CD8-positive, alpha-beta memory T cell (primary cell): Measurements from ENCODE around the gene PPP1R14C. TPM values are rescaled to one million over a fixed set of nuclear protein-coding genes. Genes with fewer than 3 reads are reported as not detected.

Source experiments
- CTCF ChIA-PET: fragments of 350-600 bp; sonication (Branson Sonifier 250); formaldehyde crosslinking; loops from one replicate; lab custom pipeline; 2021; ENCODE audit warnings: antibody characterized with exemption; lab: Charles Lee
- POLR2A ChIA-PET: fragments of 350-600 bp; sonication (Branson Sonifier 250); formaldehyde crosslinking; loops from one replicate; lab custom pipeline; 2021; ENCODE audit warnings: antibody characterized with exemption; lab: Charles Lee
- DNase-seq, 5 donors: peaks; one replicate each; pipeline versions ENCODE4 v3.0.0 to v3.0.0-alpha.2; 2020 to 2022; ENCODE audit warnings: mixed read lengths in 1 of 5
- H3K27ac ChIP-seq: one replicate; pipeline ENCODE4 v1.7.0; 2013; ENCODE audit warnings: low read depth, mild to moderate bottlenecking, low read length, moderate library complexity
- H3K27me3 ChIP-seq: 2 replicates; pipeline ENCODE4 v1.7.0; 2013; ENCODE audit warnings: low read length, mild to moderate bottlenecking; ENCODE audit not compliant: insufficient read depth, poor library complexity, severe bottlenecking
- H3K36me3 ChIP-seq: 2 replicates; pipeline ENCODE4 v1.7.0; 2013; ENCODE audit warnings: mild to moderate bottlenecking, low read length, moderate library complexity; ENCODE audit not compliant: insufficient read depth
- H3K4me1 ChIP-seq: 2 replicates; pipeline ENCODE4 v1.7.0; 2013; ENCODE audit warnings: mild to moderate bottlenecking, low read length, moderate library complexity; ENCODE audit not compliant: insufficient read depth
- H3K4me3 ChIP-seq: 2 replicates; pipeline ENCODE4 v1.7.0; 2013; ENCODE audit warnings: mild to moderate bottlenecking, low read length
- H3K9me3 ChIP-seq: 2 replicates; pipeline ENCODE4 v1.7.0; 2013; ENCODE audit warnings: mild to moderate bottlenecking, low read length
- H3K27ac Mint-ChIP-seq, 8 donors: one replicate each; pipeline ENCODE4 v1.8.0; 2020 to 2021; ENCODE audit warnings: mixed read lengths in 8 of 8, mild to moderate bottlenecking in 6 of 8, inconsistent platforms in 3 of 8, moderate library complexity in 3 of 8
- H3K27me3 Mint-ChIP-seq, 2 donors: one replicate each; pipeline ENCODE4 v1.8.0; 2020 to 2021; ENCODE audit warnings: mixed read lengths in 2 of 2, mild to moderate bottlenecking in 1 of 2, moderate library complexity in 1 of 2
- H3K36me3 Mint-ChIP-seq, 3 donors: one replicate each; pipeline ENCODE4 v1.8.0; 2020 to 2021; ENCODE audit warnings: mixed read lengths in 3 of 3, inconsistent platforms in 1 of 3, mild to moderate bottlenecking in 1 of 3
- H3K4me1 Mint-ChIP-seq, 3 donors: one replicate each; pipeline ENCODE4 v1.8.0; 2020 to 2021; ENCODE audit warnings: mixed read lengths in 3 of 3, inconsistent platforms in 1 of 3, mild to moderate bottlenecking in 1 of 3
- H3K4me3 Mint-ChIP-seq, 7 donors: one replicate each; pipeline ENCODE4 v1.8.0; 2020 to 2021; ENCODE audit warnings: mixed read lengths in 7 of 7, mild to moderate bottlenecking in 6 of 7, moderate library complexity in 4 of 7, inconsistent platforms in 2 of 7
- H3K9me3 Mint-ChIP-seq, 5 donors: one replicate each; pipeline ENCODE4 v1.8.0; 2020 to 2022; ENCODE audit warnings: mixed read lengths in 5 of 5, mild to moderate bottlenecking in 3 of 5, moderate library complexity in 2 of 5, inconsistent platforms in 1 of 5
- polyA plus RNA-seq: library from polyadenylated mRNA; unstranded; fragments of 300-500 nt; fragmentation: Illumina TruSeq; gene quantifications from one replicate; pipeline ENCODE4 v1.2.3, GENCODE V29; 2021
- total RNA-seq, 2 experiments: library from RNA; stranded (reverse); gene quantifications; one replicate each; pipeline ENCODE4 v1.2.3, GENCODE V29; 2021

Gene PPP1R14C
- total and polyA plus RNA-seq, 3 experiments from 2014 or later, result 0.76 to 1.6 (median 1.4) TPM

- peaks cover 3% of the 10 kb centered on the region in 2 donors for H3K27me3 Mint-ChIP-seq
- CTCF ChIA-PET, result no interaction called here
These were observed 59.6 kb downstream of the PPP1R14C start for GRCh38 chr6:150202404-150202803.

DNA sequence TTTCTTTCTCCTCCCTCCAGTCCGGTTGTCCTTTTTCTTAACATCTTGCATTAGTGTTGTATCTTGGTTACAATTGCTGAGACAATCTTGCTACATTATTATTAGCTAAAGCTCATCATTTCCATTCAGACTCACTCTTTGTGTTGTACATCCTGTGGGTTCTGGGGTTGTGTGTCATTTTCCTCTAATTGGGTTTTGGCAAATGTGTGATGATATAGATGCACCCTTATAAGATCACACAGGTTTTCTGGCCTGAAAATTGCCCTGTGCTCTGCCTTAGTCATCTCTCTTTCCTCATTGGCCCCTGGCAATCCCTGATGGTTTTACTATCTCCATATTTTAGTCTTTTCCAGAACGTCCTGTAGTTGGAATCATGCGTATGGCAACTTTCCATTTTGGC is 60.1 kb downstream of the PPP1R14C start:
- Histone ChIP-seq H3K4me1 (no peaks in the 10 kb centered on the region), H3K36me3 (no peaks in the 10 kb centered on the region), H3K4me3 (no peak overlapping the region), H3K27ac (no peak overlapping the region), H3K27me3 (no peaks in the 10 kb centered on the region), H3K9me3 (no peaks in the 10 kb centered on the region)
- peak overlapping the region in 2 of 8 donors; percentile 9 to 19 for H3K27ac Mint-ChIP-seq
- H3K36me3 Mint-ChIP-seq, result no peaks in the 10 kb centered on the region
- no peak for DNase-seq
- CTCF ChIA-PET, result no interaction called here
- peaks cover 3% of the 10 kb centered on the region in 2 donors for H3K27me3 Mint-ChIP-seq
- no peaks in the 10 kb centered on the region for H3K9me3 Mint-ChIP-seq
- POLR2A ChIA-PET, result no interaction called here
- H3K4me3 Mint-ChIP-seq, result no peak overlapping the region
- peaks cover 0 to 12% (median 8%) of the 10 kb centered on the region in 3 donors for H3K4me1 Mint-ChIP-seq

More at GRCh38 chr6:150202404-150202803, 59.6 kb downstream of the PPP1R14C start:
- no peak for DNase-seq
- no peaks in the 10 kb centered on the region for H3K4me1 ChIP-seq
- Mint-ChIP-seq H3K9me3 (no peaks in the 10 kb centered on the region), H3K27ac (no peak overlapping the region), H3K4me3 (no peak overlapping the region), H3K4me1 (peaks cover 0 to 12% (median 8%) of the 10 kb centered on the region in 3 donors), H3K36me3 (no peaks in the 10 kb centered on the region)
- no peaks in the 10 kb centered on the region for H3K9me3 ChIP-seq
- H3K27ac ChIP-seq, result no peak overlapping the region
- H3K27me3 ChIP-seq, result no peaks in the 10 kb centered on the region
- POLR2A ChIA-PET, result no interaction called here
- H3K4me3 ChIP-seq, result no peak overlapping the region
- H3K36me3 ChIP-seq, result no peaks in the 10 kb centered on the region

GRCh38 chr6:150203378-150203777 is 60.5 kb downstream of the PPP1R14C start:
- no peaks in the 10 kb centered on the region for H3K9me3 ChIP-seq
- DNase-seq, result no peak
- Mint-ChIP-seq H3K9me3 (no peaks in the 10 kb centered on the region), H3K4me3 (no peak overlapping the region), H3K27ac (peak overlapping the region in 1 of 8 donors; percentile 19), H3K27me3 (peaks cover 3% of the 10 kb centered on the region in 2 donors), H3K4me1 (peaks cover 0 to 12% (median 9%) of the 10 kb centered on the region in 3 donors), H3K36me3 (no peaks in the 10 kb centered on the region)
- H3K36me3 ChIP-seq, result no peaks in the 10 kb centered on the region
- H3K4me1 ChIP-seq, result no peaks in the 10 kb centered on the region
- CTCF ChIA-PET, result no interaction called here
- H3K4me3 ChIP-seq, result no peak overlapping the region
- H3K27ac ChIP-seq, result no peak overlapping the region
- POLR2A ChIA-PET, result no interaction called here
- H3K27me3 ChIP-seq, result no peaks in the 10 kb centered on the region

GRCh38 chr6:150203871-150204545 is 61.2 kb downstream of the PPP1R14C start:
- POLR2A ChIA-PET, result no interaction called here
- H3K9me3 ChIP-seq, result no peaks in the 10 kb centered on the region
- peaks cover 0 to 12% (median 9%) of the 10 kb centered on the region in 3 donors for H3K4me1 Mint-ChIP-seq
- H3K4me3 Mint-ChIP-seq, result no peak overlapping the region
- DNase-seq, result no peak
- no peak overlapping the region for H3K4me3 ChIP-seq
- no peak overlapping the region for H3K27ac ChIP-seq
- peaks cover 3% of the 10 kb centered on the region in 2 donors for H3K27me3 Mint-ChIP-seq
- H3K27ac Mint-ChIP-seq, result no peak overlapping the region
- no peaks in the 10 kb centered on the region for H3K9me3 Mint-ChIP-seq
- no peaks in the 10 kb centered on the region for H3K36me3 Mint-ChIP-seq
- H3K27me3 ChIP-seq, result no peaks in the 10 kb centered on the region
- no peaks in the 10 kb centered on the region for H3K4me1 ChIP-seq
- CTCF ChIA-PET, result no interaction called here
- H3K36me3 ChIP-seq, result no peaks in the 10 kb centered on the region

- H3K36me3 ChIP-seq, result no peaks in the 10 kb centered on the region
- Mint-ChIP-seq H3K36me3 (no peaks in the 10 kb centered on the region), H3K4me1 (peaks cover 0 to 12% (median 9%) of the 10 kb centered on the region in 3 donors), H3K27ac (no peak overlapping the region), H3K27me3 (peaks cover 3% of the 10 kb centered on the region in 2 donors), H3K4me3 (no peak overlapping the region), H3K9me3 (no peaks in the 10 kb centered on the region)
- H3K4me1 ChIP-seq, result no peaks in the 10 kb centered on the region
- ChIA-PET CTCF (interaction anchor here (0.7 kb wide), 1 partner anchor 96 kb away, joined by 3 read pairs; no protein-coding TSS in a partner anchor), POLR2A (no interaction called here)
- no peaks in the 10 kb centered on the region for H3K9me3 ChIP-seq
- DNase-seq, result no peak
- H3K27ac ChIP-seq, result no peak overlapping the region
- H3K27me3 ChIP-seq, result no peaks in the 10 kb centered on the region
- no peak overlapping the region for H3K4me3 ChIP-seq
These were observed 62.0 kb downstream of the PPP1R14C start for GRCh38 chr6:150204705-150205472.

- H3K36me3 Mint-ChIP-seq, result no peaks in the 10 kb centered on the region
- H3K9me3 ChIP-seq, result no peaks in the 10 kb centered on the region
- peaks cover 0 to 12% (median 6%) of the 10 kb centered on the region in 3 donors for H3K4me1 Mint-ChIP-seq
- no peaks in the 10 kb centered on the region for H3K9me3 Mint-ChIP-seq
- H3K27ac ChIP-seq, result no peak overlapping the region
- CTCF ChIA-PET, result no interaction called here
- H3K27me3 ChIP-seq, result no peaks in the 10 kb centered on the region
- peaks cover 2 to 8% of the 10 kb centered on the region in 2 donors for H3K27me3 Mint-ChIP-seq
- POLR2A ChIA-PET, result no interaction called here
- no peaks in the 10 kb centered on the region for H3K4me1 ChIP-seq
- DNase-seq, result no peak
- no peak overlapping the region for H3K4me3 ChIP-seq
- no peak overlapping the region for H3K4me3 Mint-ChIP-seq
- peak overlapping the region in 1 of 8 donors; percentile 80 for H3K27ac Mint-ChIP-seq
- H3K36me3 ChIP-seq, result no peaks in the 10 kb centered on the region
These were observed 65.2 kb downstream of the PPP1R14C start for GRCh38 chr6:150207931-150208570.

GRCh38 chr6:150208611-150209352 is 65.9 kb downstream of the PPP1R14C start:
- ChIA-PET CTCF (no interaction called here), POLR2A (no interaction called here)
- H3K27ac Mint-ChIP-seq, result no peak overlapping the region
- H3K4me1 Mint-ChIP-seq, result peaks cover 0 to 10% (median 4%) of the 10 kb centered on the region in 3 donors
- no peaks in the 10 kb centered on the region for H3K9me3 ChIP-seq
- H3K36me3 Mint-ChIP-seq, result no peaks in the 10 kb centered on the region
- H3K4me3 Mint-ChIP-seq, result no peak overlapping the region
- peaks cover 2 to 8% of the 10 kb centered on the region in 2 donors for H3K27me3 Mint-ChIP-seq
- no peaks in the 10 kb centered on the region for H3K27me3 ChIP-seq
- no peaks in the 10 kb centered on the region for H3K4me1 ChIP-seq
- no peak for DNase-seq
- no peaks in the 10 kb centered on the region for H3K36me3 ChIP-seq
- H3K27ac ChIP-seq, result no peak overlapping the region
- no peak overlapping the region for H3K4me3 ChIP-seq
- H3K9me3 Mint-ChIP-seq, result no peaks in the 10 kb centered on the region
